Epithelial cell of esophagus (primary cell): Measurements from ENCODE around the gene WDFY2.

ENCODE experiments used
- DNase-seq: peaks from one replicate; pipeline ENCODE4 v3.0.0; 2010; ENCODE audit warnings: low read depth
- H3K4me3 ChIP-seq: 2 replicates; pipeline ENCODE4 v1.5.1; 2011; ENCODE audit warnings: mild to moderate bottlenecking, low read length, control low read depth
- CTCF ChIP-seq: IDR thresholded peaks from 2 replicates; pipeline ENCODE4 v1.5.1; 2011; ENCODE audit warnings: low read depth, mild to moderate bottlenecking, low read length, control low read depth, inconsistent platforms; ENCODE audit not compliant: insufficient read depth; ENCODE audit errors: missing control alignments

The WDFY2 gene

GRCh38 chr13:51805313-51805712, 221.1 kb downstream of the WDFY2 start:
- no peak overlapping the region for H3K4me3 ChIP-seq
- DNase-seq, result no peak
- no peak for TF ChIP-seq CTCF

GRCh38 chr13:51805925-51806324, 221.7 kb downstream of the WDFY2 start:
- DNase-seq, result no peak
- TF ChIP-seq CTCF, result no peak
- no peak overlapping the region for H3K4me3 ChIP-seq

GRCh38 chr13:51806566-51806965, 222.3 kb downstream of the WDFY2 start:
- DNase-seq, result peak; percentile 52
- no peak overlapping the region for H3K4me3 ChIP-seq
- no peak for TF ChIP-seq CTCF

- no peak overlapping the region for H3K4me3 ChIP-seq
- no peak for DNase-seq
- TF ChIP-seq CTCF, result no peak
Measured at GRCh38 chr13:51807041-51807440, 222.8 kb downstream of the WDFY2 start.

GRCh38 chr13:51808811-51809210, 224.5 kb downstream of the WDFY2 start:
- no peak for TF ChIP-seq CTCF
- no peak overlapping the region for H3K4me3 ChIP-seq
- no peak for DNase-seq

GRCh38 chr13:51811046-51811445, 226.8 kb downstream of the WDFY2 start:
- no peak for DNase-seq
- TF ChIP-seq CTCF, result no peak
- no peak overlapping the region for H3K4me3 ChIP-seq

- H3K4me3 ChIP-seq, result no peak overlapping the region
- DNase-seq, result peak; percentile 26
- no peak for TF ChIP-seq CTCF
Measured at GRCh38 chr13:51811920-51812451, 227.7 kb downstream of the WDFY2 start.
